GM12891 (cell line): ENCODE data around the gene OR11L1.

ENCODE experiments used
- DNase-seq: peaks from one replicate; pipeline ENCODE4 v3.0.0; 2011; ENCODE audit warnings: low spot score; ENCODE audit not compliant: insufficient read length
- FAIRE-seq: peaks from 2 replicates; lab custom pipeline; 2011; peaks lifted over from hg19 to GRCh38; lab: Jason Lieb, UNC
- PAX5 ChIP-seq: IDR thresholded peaks from 2 replicates; pipeline ENCODE4 v1.6.1; 2011; ENCODE audit warnings: low read length, moderate library complexity, mild to moderate bottlenecking; ENCODE audit not compliant: insufficient read depth, severe bottlenecking
- POLR2A ChIP-seq: IDR thresholded peaks from 2 replicates; pipeline ENCODE4 v1.6.1; 2011; ENCODE audit warnings: low read depth, low read length, control low read depth
- POLR2AphosphoS5 ChIP-seq: IDR thresholded peaks from 2 replicates; pipeline ENCODE4 v1.6.1; 2011; ENCODE audit warnings: low read depth, low read length, control low read depth
- POU2F2 ChIP-seq: IDR thresholded peaks from 2 replicates; pipeline ENCODE4 v1.6.1; 2011; ENCODE audit warnings: low read depth, mild to moderate bottlenecking, control low read depth, low read length, moderate library complexity
- SPI1 ChIP-seq: IDR thresholded peaks from 2 replicates; pipeline ENCODE4 v1.6.1; 2011; ENCODE audit warnings: low read depth, low read length, control low read depth
- TAF1 ChIP-seq: IDR thresholded peaks from 2 replicates; pipeline ENCODE4 v1.6.1; 2011; ENCODE audit warnings: low read depth, low read length, control low read depth

OR11L1 gene

GRCh38 chr1:247824023-247824422 is 17.7 kb downstream of the OR11L1 start, which contains the start of gene OR14A16:
TSS of gene OR14A16 (minus strand) at chr1:247824119. CDS start at chr1:247815729, 8,390 bp downstream.
- DNase-seq, result no peak
- no peak for FAIRE-seq
- TF ChIP-seq TAF1, result no peak
- TF ChIP-seq POU2F2, result no peak
- no peak for TF ChIP-seq PAX5
- no peak for TF ChIP-seq POLR2AphosphoS5
- TF ChIP-seq POLR2A, result no peak
- no peak for TF ChIP-seq SPI1

DNA sequence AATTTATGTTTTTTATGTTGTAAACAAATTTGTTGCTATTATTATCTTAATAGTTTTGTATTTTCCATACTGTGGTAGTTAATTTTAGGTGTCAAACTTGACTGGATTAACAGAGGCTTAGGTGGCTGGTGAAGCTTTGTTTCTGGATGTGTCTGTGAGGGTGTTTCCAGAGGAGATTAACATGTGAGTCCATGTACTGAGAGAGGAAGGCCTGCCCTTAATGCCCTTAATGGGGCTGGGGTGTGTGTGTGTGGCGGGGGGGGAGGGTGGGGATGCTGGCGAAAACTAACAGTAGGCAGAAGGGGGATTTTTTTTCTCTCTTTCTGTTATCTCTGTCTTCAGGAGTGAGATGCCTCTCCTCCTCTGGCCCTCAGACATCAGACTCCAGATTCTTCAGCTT is 19.6 kb downstream of the OR11L1 start:
- DNase-seq (no peak), FAIRE-seq (no peak)
- TF ChIP-seq PAX5 (no peak), SPI1 (no peak), POU2F2 (no peak), POLR2A (no peak), POLR2AphosphoS5 (no peak)

DNA sequence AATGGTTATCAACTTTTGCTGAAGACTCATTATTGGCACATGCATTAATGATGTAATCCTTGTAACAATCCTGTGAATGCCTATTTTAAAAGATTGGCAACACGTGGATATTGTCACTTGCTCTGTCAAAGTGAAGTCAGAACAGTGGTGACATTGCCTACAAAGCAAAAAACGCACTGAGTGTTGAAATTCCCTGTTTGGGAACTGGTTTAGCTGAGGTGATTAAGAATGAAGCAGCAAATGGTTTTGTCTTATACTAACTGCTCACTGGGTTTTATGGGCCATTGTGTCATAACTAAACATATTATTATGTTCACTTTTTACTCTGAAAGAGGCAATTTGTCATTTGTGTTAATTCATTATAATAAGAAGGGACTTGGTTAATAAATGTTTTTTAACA is 29.1 kb downstream of the OR11L1 start:
- no peak for TF ChIP-seq POLR2AphosphoS5
- TF ChIP-seq POU2F2, result no peak
- TF ChIP-seq PAX5, result no peak
- TF ChIP-seq SPI1, result no peak
- TF ChIP-seq POLR2A, result no peak
- no peak for TF ChIP-seq TAF1
- no peak for DNase-seq
- FAIRE-seq, result no peak

DNA sequence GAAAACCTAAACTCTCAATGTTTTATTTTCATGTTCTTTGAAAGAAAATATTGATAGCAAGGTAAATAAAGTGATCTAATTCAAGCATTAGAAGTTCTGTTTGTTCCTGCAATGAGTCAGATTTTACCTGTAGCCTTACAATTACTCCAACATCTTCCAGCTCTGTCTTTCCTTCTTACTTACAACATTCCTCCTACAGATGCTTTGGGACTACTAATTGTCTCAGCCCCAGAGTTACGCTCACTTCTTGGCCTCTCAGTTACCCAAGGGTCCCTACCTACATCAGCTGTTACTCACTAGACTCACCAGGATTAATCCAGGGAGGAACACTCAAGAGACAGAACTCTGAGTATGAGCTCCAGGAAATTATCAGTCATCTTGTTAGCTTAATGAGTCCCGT is 44.2 kb downstream of the OR11L1 start:
- DNase-seq, result no peak
- FAIRE-seq, result no peak
- no peak for TF ChIP-seq SPI1
- TF ChIP-seq TAF1, result no peak
- no peak for TF ChIP-seq PAX5
- TF ChIP-seq POLR2AphosphoS5, result no peak
- TF ChIP-seq POU2F2, result no peak
- no peak for TF ChIP-seq POLR2A
